ENCODE results near the gene OSTN.
"Not testable (repeated sequence)": the region's sequence is repeated elsewhere in the genome, so short reads cannot be mapped to it uniquely, and the experiment has no call there.

Gene OSTN

DNA sequence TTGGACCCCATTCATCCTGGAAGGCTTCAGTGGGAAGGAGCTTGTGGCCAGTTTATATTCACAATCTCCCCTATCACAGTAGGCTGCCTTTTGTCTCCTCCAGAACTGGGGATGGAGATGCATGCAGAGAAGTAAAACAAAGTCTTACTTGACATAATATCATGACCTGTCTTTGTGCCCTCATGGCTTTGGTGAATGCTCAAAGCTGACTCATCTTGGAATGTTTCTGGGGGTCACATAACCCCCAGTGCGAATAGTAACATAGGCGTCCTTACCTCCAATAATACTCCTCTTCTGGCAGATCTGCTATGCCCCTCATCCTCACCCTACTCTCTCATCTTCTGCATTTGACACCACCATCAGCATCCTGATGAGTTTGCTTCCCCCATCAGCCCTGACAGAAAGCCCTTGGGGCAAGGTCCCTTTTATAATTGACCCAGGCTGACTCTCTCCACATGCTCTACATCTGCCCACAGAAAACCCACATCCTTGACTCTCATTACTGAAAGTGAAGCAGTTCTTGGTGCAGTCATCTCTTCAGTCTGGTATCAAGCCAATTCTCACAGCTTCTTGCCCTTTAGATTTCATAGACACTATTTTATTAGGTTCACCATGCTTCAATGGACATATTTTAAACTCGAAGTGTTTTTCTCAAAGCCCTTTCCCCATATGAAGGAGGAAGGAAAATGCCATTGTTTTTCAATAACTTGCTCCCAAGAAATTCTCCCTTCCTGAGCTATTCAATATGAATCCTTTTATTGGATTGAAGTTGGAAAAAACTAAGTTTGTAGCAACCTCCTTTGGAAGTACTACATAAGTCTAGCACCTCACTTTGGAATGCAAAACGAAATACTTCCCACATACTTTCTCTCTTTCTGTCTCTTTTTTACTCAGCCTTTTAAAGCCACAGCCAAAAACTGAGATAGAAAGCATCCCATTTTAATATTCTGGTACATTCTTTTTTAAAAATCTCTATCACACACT, 36.6 kb downstream of the OSTN start:
- no peak for DNase-seq

DNA sequence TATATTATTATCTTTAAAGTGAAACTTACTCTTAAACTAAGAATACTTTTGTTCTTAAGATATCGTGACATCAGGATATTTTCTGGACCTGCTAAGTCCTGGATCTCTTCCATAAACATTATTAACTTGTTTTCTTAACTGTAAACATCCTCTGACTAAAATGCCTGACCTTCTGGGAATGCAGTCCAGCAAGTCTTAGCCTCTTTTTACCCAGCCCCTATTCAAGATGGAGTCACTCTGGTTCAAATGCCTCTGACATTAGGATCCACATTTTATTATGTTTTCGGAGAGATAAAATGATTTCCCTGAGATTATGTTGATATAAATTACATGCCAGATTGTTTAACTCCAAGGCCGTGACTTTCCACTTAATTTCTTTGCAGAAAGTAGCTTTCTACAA, 37.6 kb downstream of the OSTN start:
- no peak for DNase-seq

DNA sequence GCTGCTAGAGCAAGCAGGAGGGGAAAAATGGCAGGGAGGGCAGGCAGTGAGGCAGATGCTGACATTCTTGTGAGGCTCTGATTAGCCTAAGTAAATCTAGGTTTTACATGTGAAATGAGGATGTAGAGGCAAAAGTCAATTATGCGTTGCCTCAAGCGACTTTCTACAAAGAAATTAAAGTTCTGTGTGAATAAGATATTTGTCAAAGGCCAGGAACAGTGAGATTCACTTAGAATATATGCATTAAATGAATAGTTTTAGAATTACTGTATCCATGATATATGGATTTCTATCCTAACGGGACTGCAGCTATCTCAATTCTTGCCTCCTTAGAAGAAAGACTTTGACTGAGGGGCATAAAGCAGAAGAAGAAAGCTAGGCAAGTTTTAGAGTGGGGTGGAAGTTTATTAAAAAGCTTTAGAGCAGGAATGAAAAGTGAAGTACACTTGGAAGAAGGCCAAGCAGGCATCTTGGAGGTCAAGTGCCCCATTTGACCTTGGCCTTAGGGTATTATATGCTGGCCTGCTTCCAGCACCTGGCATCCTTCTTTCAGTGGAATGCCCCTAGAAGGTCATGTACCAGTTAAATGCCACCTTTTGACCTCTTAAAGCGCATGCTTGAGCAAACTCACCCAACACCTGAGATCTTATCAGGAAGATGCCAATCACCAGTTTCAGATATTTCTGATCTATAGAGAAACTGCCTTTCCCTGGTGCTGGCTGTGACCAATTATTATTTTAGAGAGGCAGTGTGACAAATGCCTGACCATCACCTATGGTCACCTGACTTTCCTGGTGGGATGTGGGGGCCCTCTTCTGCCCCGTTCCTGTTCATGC, 38.2 kb downstream of the OSTN start:
- no peak for DNase-seq

DNA sequence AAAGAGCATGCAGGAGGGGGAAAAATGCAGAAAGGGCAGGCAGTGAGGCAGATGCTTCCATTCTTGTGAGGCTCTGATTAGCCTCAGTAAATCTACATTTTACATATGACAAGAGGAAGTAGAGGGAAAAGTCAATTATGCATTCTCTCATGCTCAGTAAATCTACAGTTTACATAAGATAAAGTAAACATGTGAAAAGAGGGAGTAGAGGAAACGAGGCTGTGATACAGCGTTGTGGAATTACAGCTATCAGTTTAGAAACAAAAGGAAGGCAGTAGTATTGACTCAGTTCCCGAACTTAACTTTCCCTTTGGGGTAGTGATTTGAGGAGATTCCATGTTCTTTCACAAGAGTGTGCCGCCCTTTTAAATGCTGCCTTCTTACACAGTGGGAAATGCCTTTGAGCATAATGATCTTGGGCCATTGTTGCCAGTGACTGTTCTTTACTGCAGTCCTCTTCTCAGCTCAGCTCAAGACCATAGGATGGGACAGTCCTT, 39.3 kb downstream of the OSTN start:
- DNase-seq, result no peak

DNA sequence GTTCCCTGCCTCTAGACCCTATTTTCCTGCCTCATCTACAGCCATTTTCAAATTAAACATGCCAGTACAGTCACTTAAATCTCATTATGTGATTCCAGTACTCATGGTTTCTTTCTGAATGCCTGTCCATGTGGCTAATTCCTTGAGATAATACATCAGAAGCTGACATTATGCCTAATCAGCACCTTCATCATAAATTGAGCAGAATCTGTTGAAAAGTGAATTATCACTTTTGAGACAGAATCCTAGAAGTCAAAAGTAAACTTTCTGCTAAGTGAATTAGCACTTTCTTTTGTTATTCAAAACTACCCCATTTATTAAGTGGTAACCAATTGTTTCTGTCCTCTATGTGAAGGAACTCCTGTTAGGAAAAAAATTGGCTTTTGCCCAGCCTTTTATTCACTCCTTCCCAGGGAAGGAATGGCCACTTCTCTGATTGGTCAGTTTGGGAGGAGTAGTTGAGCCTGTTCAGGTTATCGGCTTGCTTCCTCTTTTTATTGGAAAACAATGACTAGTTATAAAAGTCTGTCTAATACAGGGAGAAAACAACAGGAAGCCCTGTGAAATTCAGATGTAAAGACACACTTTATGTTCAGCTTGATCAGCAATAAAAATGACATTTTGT, 40.5 kb downstream of the OSTN start:
- no peak for DNase-seq

DNA sequence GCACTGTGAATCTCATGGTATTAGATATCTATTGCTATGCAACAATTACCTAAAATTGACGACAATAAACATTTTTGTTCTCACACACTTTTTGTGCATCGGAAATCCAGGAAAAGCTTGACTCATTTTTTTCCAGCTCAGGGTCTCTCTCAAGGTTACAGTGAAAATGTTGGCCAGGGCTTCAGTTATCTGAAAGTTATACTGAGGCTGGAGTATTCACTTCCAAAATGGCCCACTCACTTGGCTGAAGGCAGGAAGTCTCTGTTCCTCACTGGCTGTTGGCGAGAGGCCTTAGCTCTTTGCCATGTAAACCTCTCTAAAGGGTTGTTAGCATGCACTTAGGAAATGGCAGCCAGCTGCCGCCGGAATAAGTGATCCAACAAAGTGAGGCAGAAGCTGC, 41.4 kb downstream of the OSTN start:
- DNase-seq, result no peak

DNA sequence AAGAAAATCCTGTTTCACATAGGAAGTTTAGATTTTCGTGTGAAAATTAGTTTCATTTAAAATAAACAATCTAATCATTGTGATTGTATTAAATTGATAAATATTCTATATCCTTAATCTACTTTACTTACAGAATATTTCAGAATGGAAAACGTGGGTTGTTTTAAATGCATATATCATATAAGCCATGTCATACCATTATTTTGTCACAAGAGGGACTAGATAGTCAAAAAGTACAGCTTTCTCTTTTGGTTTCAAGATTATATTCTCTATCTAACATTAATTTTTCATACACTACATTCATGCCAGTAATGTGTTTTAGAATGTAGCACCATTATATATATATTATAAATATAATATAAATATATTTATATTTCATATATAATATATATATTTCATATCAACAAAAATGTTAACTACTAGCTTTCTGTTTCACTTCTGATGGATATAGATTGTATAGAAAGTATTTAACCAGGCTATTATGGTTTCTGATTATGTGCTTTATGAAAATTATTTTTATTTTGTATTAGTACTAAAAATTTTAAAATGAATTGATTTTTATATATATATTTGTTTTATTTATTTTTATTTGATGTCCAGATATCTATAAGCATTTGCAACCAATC, 45.3 kb downstream of the OSTN start:
- no peak for DNase-seq

DNA sequence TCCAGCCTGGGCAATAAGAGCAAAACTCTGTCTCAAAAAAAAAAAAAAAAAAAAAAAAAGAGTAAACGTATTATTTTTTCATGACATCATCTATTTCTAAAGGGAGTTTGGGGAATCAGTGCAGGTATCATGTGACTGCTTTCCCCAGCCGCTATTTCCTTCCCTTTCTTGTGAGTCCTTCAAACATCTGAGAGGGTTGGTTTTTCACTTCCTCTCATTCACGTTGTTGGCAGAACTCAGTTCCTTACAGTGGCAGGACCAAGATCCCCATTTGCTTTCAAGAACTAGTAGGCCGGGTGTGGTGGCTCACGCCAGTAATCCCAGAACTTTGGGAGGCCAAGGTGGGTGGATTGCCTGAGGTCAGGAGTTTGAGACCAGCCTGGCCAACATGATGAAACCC, 47.0 kb downstream of the OSTN start:
- DNase-seq, result not testable (repeated sequence)

DNA sequence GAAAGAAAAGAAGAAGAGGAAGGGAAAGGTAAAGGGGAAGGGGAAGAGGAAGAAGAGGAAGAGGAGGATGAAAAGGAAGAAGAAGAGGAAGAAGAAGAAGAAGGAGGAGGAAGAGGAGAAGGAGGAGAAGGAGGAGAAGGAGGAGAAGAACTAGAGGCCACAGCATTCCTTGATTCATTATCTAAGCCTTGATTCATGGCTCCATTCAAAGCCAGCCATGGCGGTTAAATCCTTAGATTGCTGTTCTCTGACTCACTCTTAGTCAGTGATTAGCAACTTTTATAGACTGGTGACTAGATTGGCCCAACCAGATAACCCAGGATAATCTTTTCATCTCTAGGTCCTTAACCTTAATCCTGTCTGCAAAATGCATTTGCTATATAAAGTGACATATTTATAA, 47.6 kb downstream of the OSTN start:
- DNase-seq, result no peak

DNA sequence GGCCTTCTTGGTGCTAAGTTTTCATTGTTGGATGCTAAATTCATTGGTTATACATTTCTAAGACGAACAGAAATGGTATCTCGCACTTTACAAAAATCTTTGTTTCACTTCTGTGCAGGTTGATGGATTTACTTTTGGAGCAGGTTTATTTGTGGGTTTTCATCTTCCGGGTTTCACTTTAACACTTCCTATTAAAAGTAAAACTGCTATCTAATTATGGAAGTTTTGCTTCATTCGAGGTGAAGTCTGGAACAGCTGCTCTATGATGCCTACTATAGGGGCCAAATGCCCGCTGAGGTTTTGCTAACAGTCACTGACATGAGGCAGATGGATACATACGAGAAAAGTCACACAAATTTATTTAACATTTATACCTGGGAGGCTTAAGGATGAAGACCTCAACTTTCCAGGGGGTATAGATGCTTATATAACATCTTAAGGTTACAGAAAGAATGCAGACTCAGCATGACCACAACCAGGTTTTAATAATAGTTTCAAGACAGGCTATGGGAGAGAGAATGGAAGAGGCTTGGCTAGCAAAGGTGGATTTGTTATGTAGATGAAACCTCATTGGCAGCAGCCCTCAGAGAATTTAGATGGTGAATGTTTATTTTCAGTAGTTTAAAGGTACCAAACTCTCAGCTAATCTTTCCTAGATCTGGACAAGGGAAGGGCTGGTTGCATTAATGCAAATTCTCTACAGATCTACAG, 54.2 kb downstream of the OSTN start:
- DNase-seq, result no peak

DNA sequence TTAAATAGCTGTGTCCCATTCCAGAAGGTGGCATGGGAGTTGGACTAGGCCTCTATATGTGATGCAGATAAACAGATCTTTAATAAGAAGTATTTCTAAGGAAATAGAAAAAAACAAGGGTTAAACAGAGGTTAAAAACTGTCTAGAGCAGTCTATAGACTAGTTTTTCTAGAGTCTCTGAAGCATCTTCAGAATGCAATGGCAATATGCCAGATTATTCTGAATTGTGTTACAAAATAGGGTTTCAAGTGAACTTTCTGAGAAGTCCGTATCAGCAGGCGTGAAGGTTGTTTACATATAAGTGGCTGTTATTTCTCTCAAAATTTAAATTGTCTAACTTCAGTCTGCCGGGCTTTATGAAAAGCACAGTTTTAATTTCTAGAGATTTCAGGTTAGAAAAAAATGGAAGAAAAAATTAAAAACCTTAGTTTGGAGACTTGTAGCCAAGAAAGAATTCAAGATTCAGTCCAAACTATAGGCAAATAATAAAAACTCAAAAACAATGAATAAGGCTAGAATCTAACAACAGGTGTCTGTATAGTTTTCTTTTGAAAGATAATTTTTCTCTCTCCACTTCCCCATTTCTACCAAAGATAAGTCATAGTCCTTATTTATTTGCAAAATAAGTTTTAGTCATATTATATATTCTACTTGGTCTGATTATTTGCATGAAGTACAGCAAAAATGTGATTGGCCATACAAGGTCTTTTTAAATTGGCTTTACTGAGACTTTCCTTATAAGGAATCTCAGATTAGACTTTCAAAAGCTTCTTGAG, 55.2 kb downstream of the OSTN start:
- no peak for DNase-seq

DNA sequence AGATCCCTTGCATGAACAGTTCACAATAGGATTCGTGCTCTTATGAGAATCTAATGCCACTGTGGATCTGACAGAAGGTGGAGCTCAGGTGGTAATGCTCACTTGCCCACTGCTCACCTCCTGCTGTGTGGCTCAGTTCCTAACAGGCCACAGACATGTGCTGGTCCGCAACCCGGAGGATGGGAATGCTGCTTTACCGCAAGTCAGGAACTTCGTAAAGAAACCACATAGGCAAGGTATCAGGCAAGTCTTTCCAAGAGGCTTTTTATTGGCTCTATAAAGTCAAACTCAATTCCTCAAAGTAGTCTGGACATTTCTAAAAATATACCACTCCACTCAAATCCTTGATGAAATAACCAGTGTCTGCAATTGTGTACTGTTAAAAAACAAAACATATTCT, 56.1 kb downstream of the OSTN start:
- no peak for DNase-seq

DNA sequence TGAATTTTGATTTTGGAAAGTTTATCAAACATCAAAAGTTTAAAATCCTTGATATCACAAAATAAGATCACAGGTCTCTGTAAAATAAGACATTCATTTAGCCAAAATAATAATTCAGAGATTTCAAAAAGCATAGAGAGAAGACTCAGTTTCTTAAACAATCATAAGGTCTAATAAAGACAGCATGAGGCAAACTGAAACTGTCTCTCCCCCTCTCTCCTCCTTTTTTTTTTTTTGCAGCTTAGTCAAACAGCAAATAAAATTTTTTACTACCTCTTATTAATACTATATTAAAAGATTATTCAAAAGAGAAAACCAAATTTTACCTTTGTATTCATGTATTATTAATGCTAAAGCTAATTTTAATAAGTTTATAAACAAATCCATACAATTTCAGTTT, 57.4 kb downstream of the OSTN start:
- DNase-seq, result no peak

DNA sequence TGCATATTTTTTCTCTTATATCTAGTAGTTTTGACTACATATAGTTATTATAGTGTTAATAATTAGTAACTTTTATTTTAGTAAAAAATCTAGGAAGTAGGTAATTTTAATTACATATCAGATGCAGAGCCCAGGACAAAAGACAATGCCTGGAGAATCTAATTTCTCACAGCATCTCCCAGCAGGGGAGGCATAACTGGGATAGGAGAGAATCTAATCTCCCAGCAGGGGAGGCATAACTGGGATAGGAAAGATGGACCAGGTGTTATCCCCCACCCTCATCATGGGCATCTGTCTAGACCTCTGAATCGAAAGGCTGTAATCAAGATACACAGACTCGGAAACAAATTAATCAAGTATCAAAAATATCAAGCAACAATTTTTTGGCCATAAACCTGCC, 58.2 kb downstream of the OSTN start:
- DNase-seq, result no peak

DNA sequence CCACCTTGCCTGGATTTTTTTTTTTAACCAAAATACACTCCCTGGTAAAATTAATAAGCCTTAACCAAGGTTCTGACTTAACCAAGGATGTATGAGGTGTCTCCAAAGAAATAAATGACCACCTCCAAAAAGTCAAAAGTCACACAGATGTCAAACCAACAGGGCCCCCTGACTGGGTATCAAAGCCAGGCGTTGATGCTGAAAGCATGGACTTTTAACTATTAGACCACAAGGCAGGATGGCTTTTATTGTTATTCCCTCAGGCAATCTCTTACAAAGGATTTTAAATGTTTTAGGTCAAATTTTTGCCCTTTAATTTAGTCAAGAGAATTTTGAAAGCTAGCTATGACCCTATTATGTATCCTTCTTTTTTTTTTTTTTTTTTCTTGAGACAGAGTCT, 60.4 kb downstream of the OSTN start:
- no peak for DNase-seq

DNA sequence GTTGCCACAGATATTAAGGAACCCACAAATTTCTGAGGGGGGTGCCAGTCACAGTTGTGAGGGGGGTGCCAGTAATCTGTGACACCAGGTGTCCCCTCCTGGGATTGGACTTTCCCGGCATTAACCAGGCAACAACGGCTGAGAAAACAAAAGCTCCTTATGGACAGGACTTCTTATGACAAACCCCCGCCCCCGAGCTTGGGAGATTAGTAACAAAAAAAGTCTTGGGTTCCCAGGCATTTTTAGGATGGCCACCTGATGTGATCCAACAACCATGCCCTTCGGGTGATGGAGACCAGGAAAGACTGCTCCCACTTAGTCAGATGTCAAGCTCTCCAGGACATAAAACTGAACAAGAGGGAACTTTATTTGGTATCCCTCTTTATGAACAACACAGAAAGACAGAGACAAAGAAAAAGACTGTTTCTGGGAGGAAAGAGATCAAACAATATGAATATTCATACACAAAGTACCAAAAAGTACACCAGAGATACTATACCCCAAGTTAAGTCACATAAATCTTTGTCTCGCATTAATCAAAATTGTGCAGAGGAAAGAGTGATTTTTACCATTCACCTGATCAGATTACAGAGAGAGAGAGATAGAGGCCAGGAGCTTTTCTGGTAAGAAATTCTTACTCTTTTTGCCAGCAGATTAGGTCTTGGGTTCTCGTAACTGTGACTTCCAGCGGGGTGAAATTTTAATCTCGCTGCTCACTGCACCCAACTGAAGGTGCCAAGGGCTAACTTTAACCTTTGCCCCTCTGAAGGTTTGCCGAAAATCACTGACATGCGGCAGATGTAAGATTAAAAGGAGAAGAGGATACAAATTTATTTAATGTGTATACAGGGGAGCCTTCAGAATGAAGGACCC, 61.6 kb downstream of the OSTN start:
- DNase-seq, result no peak

DNA sequence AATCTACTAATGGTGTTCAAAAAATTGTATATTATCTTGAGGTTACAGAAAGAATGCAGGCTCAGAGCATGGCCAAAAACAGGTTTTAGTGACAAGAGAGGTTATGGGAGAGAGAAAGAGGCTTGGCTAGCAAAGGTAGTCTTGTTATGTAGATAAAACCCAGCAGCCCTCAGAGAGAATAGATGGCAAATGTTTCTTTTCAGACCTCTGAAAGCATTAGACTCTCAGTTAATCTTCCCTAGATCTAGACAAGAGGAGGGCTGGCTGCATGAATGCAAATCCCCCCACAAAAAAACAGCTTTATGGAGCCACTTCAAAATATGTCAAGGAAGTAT, 62.2 kb downstream of the OSTN start:
- DNase-seq, result no peak

DNA sequence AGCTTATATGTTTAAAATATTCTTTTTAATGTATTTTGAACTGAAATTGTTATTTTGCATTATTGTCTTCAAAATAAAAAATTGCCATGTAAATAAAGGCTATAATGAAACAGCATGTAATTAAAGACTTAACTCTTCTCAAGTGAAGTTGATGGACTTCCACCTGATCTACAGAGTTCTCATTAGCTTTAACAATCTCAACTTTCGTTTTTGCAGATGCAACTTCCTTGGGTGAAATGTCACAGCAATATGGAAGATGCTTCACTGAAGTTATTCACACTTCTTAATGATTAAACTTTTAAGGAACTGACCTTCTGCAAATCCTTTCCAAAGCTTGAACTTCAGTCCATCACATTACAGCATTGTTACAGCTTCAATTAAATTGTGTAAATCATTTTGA, 63.6 kb downstream of the OSTN start:
- DNase-seq, result no peak

DNA sequence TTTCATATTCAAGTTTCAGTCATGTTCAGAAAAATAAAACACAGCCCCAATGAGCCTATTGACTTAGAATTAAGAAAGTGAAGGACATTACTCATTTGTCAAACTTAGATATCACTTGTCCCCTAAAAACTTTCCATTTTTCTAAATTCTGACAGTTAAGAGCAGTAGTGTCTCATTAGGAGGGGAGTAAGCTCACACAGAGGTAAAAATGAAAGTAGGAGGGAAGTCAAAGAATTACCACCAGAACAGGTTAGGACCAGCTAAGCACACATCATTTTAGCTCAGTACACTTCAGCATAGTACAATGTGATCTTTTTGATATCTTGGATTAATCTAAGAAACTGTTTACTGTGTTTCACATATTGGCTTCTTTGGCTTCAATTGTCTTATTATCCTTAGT, 64.3 kb downstream of the OSTN start:
- no peak for DNase-seq

DNA sequence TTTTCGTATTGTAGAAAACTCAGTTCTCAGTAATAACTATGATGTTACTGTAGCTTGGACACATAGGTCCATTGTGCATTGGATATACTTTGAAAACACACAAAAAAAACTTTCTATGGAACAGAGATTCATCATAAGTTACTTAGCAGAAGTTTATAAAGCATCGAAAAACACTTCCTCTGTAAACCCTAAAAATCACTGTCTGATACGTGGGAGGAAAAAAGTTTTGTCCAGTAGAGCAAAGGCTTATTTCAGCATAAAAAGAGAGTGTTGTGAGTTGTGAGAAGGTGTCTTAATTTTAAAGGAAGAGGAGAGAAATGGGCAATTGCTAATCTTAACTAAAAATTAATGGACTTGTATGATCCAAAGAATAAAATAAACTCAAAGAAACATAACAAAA, 64.8 kb downstream of the OSTN start:
- no peak for DNase-seq

DNA sequence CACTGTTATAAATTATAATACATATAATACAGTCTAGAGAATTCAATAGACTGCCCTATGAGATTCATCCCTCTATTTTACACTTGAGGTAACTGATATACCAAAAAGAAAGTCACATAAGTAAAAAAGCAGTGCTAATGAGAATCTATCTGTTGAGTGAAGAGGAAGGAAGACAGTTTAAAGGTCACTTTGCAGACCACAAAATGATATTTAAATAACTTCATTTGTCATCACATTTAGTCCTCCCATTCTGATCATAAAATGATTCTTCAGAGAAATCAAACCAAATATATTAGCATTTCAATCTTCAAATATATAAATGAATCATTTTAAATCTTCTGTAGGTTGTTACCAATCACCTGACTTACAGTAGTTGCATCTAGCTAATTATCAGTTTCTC, 69.7 kb downstream of the OSTN start:
- no peak for DNase-seq
